ENCODE results near the gene GRAMD4.

The GRAMD4 gene

GRCh38 chr22:46674906-46675305 lies 54.7 kb downstream of the GRAMD4 start:
- DNase-seq, result no peak

- no peak for DNase-seq
These were observed 55.3 kb downstream of the GRAMD4 start for GRCh38 chr22:46675479-46675878.

- DNase-seq, result no peak
These were observed 55.8 kb downstream of the GRAMD4 start for GRCh38 chr22:46675938-46676337.

DNA sequence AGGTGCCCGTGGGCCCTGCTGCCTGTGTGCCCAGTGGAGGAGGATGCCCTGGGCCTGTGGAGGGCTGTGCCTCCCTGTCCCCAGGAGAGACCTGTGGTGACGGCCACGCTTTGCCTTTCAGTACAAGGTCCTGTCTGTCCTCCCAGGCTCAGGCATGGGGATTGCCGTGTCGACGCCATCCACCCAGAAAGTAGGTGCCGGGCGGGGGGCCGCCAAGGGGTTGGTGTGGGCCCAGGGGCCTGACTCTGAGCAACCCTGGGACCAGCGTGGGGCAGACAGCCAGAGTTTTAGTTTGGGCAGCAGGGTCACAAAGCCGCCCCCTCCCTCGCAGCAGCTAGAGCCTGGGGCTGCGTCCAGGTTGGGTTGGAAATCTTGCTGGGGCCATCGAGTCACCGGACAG lies 56.3 kb downstream of the GRAMD4 start:
- no peak for DNase-seq

GRCh38 chr22:46676881-46677280 lies 56.7 kb downstream of the GRAMD4 start:
- no peak for DNase-seq

GRCh38 chr22:46677323-46678002 lies 57.3 kb downstream of the GRAMD4 start:
- no peak for DNase-seq

- DNase-seq, result no peak
These were observed 57.9 kb downstream of the GRAMD4 start for GRCh38 chr22:46678003-46678657.

GRCh38 chr22:46678785-46679700 lies 58.9 kb downstream of the GRAMD4 start:
- DNase-seq, result no peak

DNA sequence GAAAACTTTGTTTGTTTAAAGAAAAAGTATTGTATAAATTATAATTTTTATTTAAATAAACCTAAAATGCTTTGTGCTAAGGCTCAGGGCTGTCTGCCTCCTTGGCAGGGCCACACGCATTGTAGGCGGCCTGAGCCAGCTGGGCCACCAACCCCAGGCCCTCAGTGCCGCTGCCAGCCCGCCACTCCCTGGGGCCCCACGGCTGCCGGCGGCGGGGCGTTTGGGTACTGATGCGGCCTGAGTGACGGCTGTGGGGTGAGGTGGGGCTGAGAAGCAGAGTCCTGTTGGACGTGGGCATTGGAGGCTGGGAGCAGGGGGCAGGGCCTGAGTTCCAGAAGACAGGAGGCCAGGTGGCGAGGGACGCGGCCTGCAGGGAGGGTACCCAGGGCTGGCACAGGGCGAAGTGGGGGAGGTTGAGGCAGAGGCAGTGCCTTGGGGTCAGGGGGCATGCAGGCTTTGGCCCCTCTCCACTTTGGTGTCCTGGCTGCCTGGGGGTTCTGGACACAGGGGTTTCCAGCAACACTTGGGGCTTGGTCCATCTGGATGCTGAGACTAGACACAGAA lies 59.6 kb downstream of the GRAMD4 start:
- no peak for DNase-seq

- DNase-seq, result no peak
These were observed 60.8 kb downstream of the GRAMD4 start for GRCh38 chr22:46681010-46681409.

GRCh38 chr22:46682011-46682731 lies 62.0 kb downstream of the GRAMD4 start:
- DNase-seq, result no peak

- DNase-seq, result peak; percentile 24
These were observed 64.5 kb downstream of the GRAMD4 start for GRCh38 chr22:46684706-46685105.

- no peak for DNase-seq
These were observed 66.2 kb downstream of the GRAMD4 start for GRCh38 chr22:46686221-46687047.

DNA sequence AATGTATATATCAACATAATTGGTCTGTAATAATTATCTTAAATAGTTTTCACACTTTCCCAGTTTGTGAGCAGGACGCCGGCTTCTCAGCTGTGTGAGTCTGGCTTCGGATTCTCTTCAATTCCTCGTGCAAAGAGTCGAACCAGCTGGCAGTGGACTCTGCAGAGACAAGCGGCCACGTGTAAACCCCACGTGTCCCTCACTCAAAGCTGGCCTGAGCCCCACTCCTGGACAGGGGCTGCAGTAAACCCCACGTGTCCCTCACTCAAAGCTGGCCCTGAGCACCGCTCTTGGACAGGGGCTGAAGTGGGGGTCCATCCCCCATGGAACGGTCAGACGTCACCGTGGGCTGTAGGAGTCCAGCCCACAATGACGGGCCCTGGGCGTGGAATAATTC lies 66.9 kb downstream of the GRAMD4 start:
- no peak for DNase-seq

GRCh38 chr22:46687460-46687859 lies 67.3 kb downstream of the GRAMD4 start:
- DNase-seq, result no peak

DNA sequence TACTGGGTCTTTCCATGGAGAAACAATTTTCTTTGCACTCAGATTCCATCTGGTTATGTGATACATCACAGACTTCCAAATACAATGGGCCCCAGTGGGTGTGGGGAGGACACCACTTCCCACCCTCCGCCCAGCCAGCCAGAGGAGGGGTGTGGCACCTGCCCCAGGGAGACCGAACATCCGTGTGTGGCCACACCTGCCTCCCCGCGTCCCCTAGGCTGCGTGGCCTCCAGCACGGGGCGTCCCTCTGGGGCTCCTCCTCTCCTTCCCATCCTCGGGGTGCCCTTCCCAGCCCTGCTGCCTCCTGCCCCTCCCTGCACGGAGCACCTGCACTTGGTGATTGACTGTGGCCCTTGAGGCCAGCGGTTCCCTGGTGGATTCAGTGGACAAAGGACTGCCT lies 68.8 kb downstream of the GRAMD4 start:
- no peak for DNase-seq

DNA sequence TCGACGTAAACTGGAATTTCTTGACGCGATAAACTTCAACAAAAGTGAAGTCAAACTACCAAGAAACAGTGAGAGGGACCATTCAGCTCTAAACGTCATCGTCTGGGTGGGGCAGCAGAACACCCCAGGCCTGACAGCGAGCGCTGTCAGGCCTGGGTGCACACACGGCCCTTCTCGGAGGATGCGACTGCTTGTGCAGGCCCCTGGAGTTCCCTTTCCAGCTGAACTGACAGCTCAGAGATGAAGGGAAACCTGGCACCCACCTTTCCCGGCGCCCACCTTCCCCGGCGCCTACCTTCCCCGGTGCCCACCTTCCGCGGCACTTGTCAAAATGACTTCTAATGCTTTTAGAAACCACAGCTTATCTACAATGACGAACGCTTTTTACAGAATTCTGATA lies 70.0 kb downstream of the GRAMD4 start:
- no peak for DNase-seq

GRCh38 chr22:46691571-46691970 lies 71.4 kb downstream of the GRAMD4 start:
- no peak for DNase-seq

GRCh38 chr22:46693634-46694415 lies 73.6 kb downstream of the GRAMD4 start:
- no peak for DNase-seq

- DNase-seq, result no peak
These were observed 74.4 kb downstream of the GRAMD4 start for GRCh38 chr22:46694416-46695170.

Measured in NCI-H1092 treated with DMSO at 0.1 percent for 48 hours (cell line).